Esophagus muscularis mucosa (tissue), 4 donors: ENCODE data around the gene ZKSCAN7.

Source experiments
- EP300 ChIP-seq: sonication (generic); formaldehyde crosslinking; IDR thresholded peaks from one replicate; pipeline ENCODE4 v1.6.1; 2017; ENCODE audit warnings: antibody characterized with exemption
- POLR2A ChIP-seq: fragments of 450-650 bp; IDR thresholded peaks from one replicate; pipeline ENCODE4 v1.6.1; 2017; ENCODE audit warnings: antibody characterized with exemption, moderate library complexity, mild to moderate bottlenecking, low read depth
- POLR2AphosphoS5 ChIP-seq, 2 donors: sonication (generic); formaldehyde crosslinking; IDR thresholded peaks; one replicate each; pipeline ENCODE4 v1.6.1; 2017; ENCODE audit warnings: antibody characterized with exemption in 2 of 2
- TF ChIP-seq, protein P1 (sequence below), 3 experiments: fragments of 200-600 bp in 2 of 3; fragments of 450-650 bp in 1 of 3; sonication (generic) in 2 of 3; IDR thresholded peaks; one replicate each; pipeline ENCODE4 v1.5.1; 2017 to 2019; ENCODE audit warnings: antibody characterized with exemption in 3 of 3, mild to moderate bottlenecking in 2 of 3, moderate library complexity in 1 of 3

DNA sequence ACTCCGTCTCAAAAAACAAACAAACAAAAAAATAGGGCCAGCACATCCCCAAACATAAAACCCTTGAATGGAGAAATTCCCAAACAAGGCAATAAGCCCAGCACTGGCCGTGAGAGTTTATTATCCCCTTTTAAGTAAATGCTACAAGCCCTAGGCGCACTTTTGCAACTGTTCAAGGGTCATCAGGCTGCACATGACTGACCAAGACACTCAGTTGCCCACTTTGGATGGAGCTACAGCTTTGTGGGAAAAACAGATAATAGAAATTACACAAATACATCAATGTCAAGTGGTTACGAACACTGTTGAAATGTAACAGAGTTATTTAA, 43.8 kb upstream of the ZKSCAN7 start:
- TF ChIP-seq, protein P1, sequence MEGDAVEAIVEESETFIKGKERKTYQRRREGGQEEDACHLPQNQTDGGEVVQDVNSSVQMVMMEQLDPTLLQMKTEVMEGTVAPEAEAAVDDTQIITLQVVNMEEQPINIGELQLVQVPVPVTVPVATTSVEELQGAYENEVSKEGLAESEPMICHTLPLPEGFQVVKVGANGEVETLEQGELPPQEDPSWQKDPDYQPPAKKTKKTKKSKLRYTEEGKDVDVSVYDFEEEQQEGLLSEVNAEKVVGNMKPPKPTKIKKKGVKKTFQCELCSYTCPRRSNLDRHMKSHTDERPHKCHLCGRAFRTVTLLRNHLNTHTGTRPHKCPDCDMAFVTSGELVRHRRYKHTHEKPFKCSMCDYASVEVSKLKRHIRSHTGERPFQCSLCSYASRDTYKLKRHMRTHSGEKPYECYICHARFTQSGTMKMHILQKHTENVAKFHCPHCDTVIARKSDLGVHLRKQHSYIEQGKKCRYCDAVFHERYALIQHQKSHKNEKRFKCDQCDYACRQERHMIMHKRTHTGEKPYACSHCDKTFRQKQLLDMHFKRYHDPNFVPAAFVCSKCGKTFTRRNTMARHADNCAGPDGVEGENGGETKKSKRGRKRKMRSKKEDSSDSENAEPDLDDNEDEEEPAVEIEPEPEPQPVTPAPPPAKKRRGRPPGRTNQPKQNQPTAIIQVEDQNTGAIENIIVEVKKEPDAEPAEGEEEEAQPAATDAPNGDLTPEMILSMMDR (IDR thresholded peaks at IDR 0.05): no peak
- no peak for TF ChIP-seq POLR2AphosphoS5 (IDR thresholded peaks at IDR 0.05)
- no peak for TF ChIP-seq EP300
- TF ChIP-seq POLR2A: no peak
